A172 (cell line): ENCODE data around the gene JPT1. TPM values are rescaled to one million over a fixed set of nuclear protein-coding genes. Genes with fewer than 3 reads are reported as not detected.
"Not testable (repeated sequence)": the region's sequence is repeated elsewhere in the genome, so short reads cannot be mapped to it uniquely, and the experiment has no call there.

Experiments used
- DNase-seq: peaks from one replicate; pipeline ENCODE4 v3.0.0-alpha.2; 2015; ENCODE audit warnings: low spot score
- total RNA-seq: library from RNA; depleted of rRNA; stranded (reverse); fragments of >200 nt; shearing (Covaris generic); gene quantifications from 2 replicates; pipeline ENCODE4 v1.2.3, GENCODE V29; 2014

Gene JPT1
- total RNA-seq, 1 experiment from 2014 or later, result 626 TPM

GRCh38 chr17:75158480-75158879 is 4.2 kb upstream of the JPT1 start:
- DNase-seq, result peak; percentile 73

GRCh38 chr17:75155191-75155601 is 884 bp upstream of the JPT1 start:
- no peak for DNase-seq

- DNase-seq, result peak; percentile 21
Measured at GRCh38 chr17:75153780-75154194, 525 bp downstream of the JPT1 start.

GRCh38 chr17:75152922-75153779 is 1.2 kb downstream of the JPT1 start:
- peak; percentile 44 for DNase-seq

- DNase-seq, result no peak
Measured at GRCh38 chr17:75152523-75152921, 1.8 kb downstream of the JPT1 start.

- peak; percentile 65 for DNase-seq
Measured at GRCh38 chr17:75151930-75152329, 2.4 kb downstream of the JPT1 start.

GRCh38 chr17:75147878-75148546 is 6.3 kb downstream of the JPT1 start:
- no peak for DNase-seq

- DNase-seq, result no peak
Measured at GRCh38 chr17:75146592-75146991, 7.7 kb downstream of the JPT1 start.

GRCh38 chr17:75144816-75145512 is 9.3 kb downstream of the JPT1 start:
- DNase-seq, result no peak

- no peak for DNase-seq
Measured at GRCh38 chr17:75142236-75142971, 11.9 kb downstream of the JPT1 start.

GRCh38 chr17:75138519-75138918 is 15.8 kb downstream of the JPT1 start:
- no peak for DNase-seq

GRCh38 chr17:75137762-75138161 is 16.6 kb downstream of the JPT1 start:
- DNase-seq, result not testable (repeated sequence)

- no peak for DNase-seq
Measured at GRCh38 chr17:75135946-75136345, 18.4 kb downstream of the JPT1 start.

- DNase-seq, result no peak
Measured at GRCh38 chr17:75135452-75135851, 18.9 kb downstream of the JPT1 start.

GRCh38 chr17:75133607-75134347 is 20.5 kb downstream of the JPT1 start:
- not testable (repeated sequence) for DNase-seq

GRCh38 chr17:75133001-75133400 is 21.3 kb downstream of the JPT1 start:
- no peak for DNase-seq

GRCh38 chr17:75132018-75133000 is 22.0 kb downstream of the JPT1 start:
- DNase-seq, result not testable (repeated sequence)

- peak; percentile 71 for DNase-seq
Measured at GRCh38 chr17:75131278-75132017, 22.9 kb downstream of the JPT1 start, which contains the start of gene NT5C. Gene NT5C, minus strand, starts transcription at chr17:75131742. Its CDS starts 35 bp downstream, at chr17:75131707.
